Liver (tissue), 9 donors: ENCODE measurements around the gene BCHE. TPM values are rescaled to one million over a fixed set of nuclear protein-coding genes. Genes with fewer than 3 reads are reported as not detected.

Source experiments
- DNase-seq: peaks from one replicate; pipeline ENCODE4 v3.0.0-alpha.2; 2017; ENCODE audit warnings: low spot score
- H3K27ac ChIP-seq, 2 donors: one replicate each; pipeline ENCODE4 v1.7.0; 2013; ENCODE audit warnings: inconsistent platforms in 2 of 2, low read length in 2 of 2, control low read depth in 1 of 2, low read depth in 1 of 2, mild to moderate bottlenecking in 1 of 2
- H3K27me3 ChIP-seq, 4 donors: one replicate each; pipeline versions ENCODE4 v1.6.1 to v1.7.0; 2013; ENCODE audit warnings: low read length in 3 of 4, inconsistent platforms in 1 of 4, mild to moderate bottlenecking in 1 of 4, moderate library complexity in 1 of 4; ENCODE audit not compliant: control insufficient read depth in 4 of 4, insufficient read depth in 4 of 4
- H3K36me3 ChIP-seq, 4 donors: one replicate each; pipeline versions ENCODE4 v1.6.1 to v1.7.0; 2013; ENCODE audit warnings: low read length in 3 of 4, mild to moderate bottlenecking in 3 of 4, low read depth in 1 of 4, moderate library complexity in 1 of 4; ENCODE audit not compliant: control insufficient read depth in 4 of 4, insufficient read depth in 3 of 4
- H3K4me1 ChIP-seq, 4 donors: one replicate each; pipeline versions ENCODE4 v1.6.1 to v1.7.0; 2013; ENCODE audit warnings: low read length in 3 of 4, mild to moderate bottlenecking in 3 of 4, moderate library complexity in 1 of 4; ENCODE audit not compliant: control insufficient read depth in 4 of 4, insufficient read depth in 4 of 4
- H3K4me3 ChIP-seq, 3 donors: one replicate each; pipeline versions ENCODE4 v1.6.1 to v1.7.0; 2013; ENCODE audit warnings: low read length in 3 of 3, control low read depth in 1 of 3, low read depth in 1 of 3, mild to moderate bottlenecking in 1 of 3
- H3K9ac ChIP-seq, 2 donors: one replicate each; pipeline ENCODE4 v1.7.0; 2013; ENCODE audit warnings: low read length in 2 of 2, mild to moderate bottlenecking in 2 of 2, moderate library complexity in 2 of 2, control low read depth in 1 of 2, low read depth in 1 of 2
- H3K9me3 ChIP-seq, 4 donors: one replicate each; pipeline versions ENCODE4 v1.6.1 to v1.7.0; 2013; ENCODE audit warnings: low read length in 3 of 4; ENCODE audit not compliant: control insufficient read depth in 4 of 4
- ATF3 ChIP-seq: IDR thresholded peaks from 2 replicates; pipeline ENCODE4 v1.6.1; 2016; ENCODE audit warnings: antibody characterized with exemption
- CTCF ChIP-seq: fragments of 150-350 bp; IDR thresholded peaks from 2 replicates; pipeline ENCODE4 v1.5.1; 2017; ENCODE audit warnings: improper control_type of control experiment, low read depth, low read length; ENCODE audit not compliant: missing input control
- EGR1 ChIP-seq, 2 donors: IDR thresholded peaks; 2 replicates each; pipeline ENCODE4 v1.6.1; 2016 to 2018; ENCODE audit warnings: antibody characterized with exemption in 2 of 2, low read depth in 2 of 2
- FOXA1 ChIP-seq: IDR thresholded peaks from 2 replicates; pipeline ENCODE4 v1.6.1; 2016; ENCODE audit warnings: antibody characterized with exemption
- FOXA2 ChIP-seq: IDR thresholded peaks from 2 replicates; pipeline ENCODE4 v1.6.1; 2016; ENCODE audit warnings: antibody characterized with exemption
- GABPA ChIP-seq, 2 donors: IDR thresholded peaks in 1 of 2; conservative IDR thresholded peaks in 1 of 2; 2 replicates each; pipeline ENCODE4 v1.6.1; 2016; ENCODE audit warnings: antibody characterized with exemption in 2 of 2, mild to moderate bottlenecking in 1 of 2, moderate library complexity in 1 of 2
- HNF4G ChIP-seq: IDR thresholded peaks from 2 replicates; pipeline ENCODE4 v1.6.1; 2016; ENCODE audit warnings: antibody characterized with exemption
- JUND ChIP-seq, 2 donors: IDR thresholded peaks; 2 replicates each; pipeline ENCODE4 v1.6.1; 2016; ENCODE audit warnings: antibody characterized with exemption in 2 of 2
- MAX ChIP-seq: IDR thresholded peaks from 2 replicates; pipeline ENCODE4 v1.6.1; 2016; ENCODE audit warnings: antibody characterized with exemption
- NR2F2 ChIP-seq: IDR thresholded peaks from 2 replicates; pipeline ENCODE4 v1.6.1; 2016; ENCODE audit warnings: antibody characterized with exemption
- RAD21 ChIP-seq, 2 donors: IDR thresholded peaks; 2 replicates each; pipeline ENCODE4 v1.6.1; 2016; ENCODE audit warnings: antibody characterized with exemption in 2 of 2, mild to moderate bottlenecking in 2 of 2
- RXRA ChIP-seq, 2 donors: IDR thresholded peaks; 2 replicates each; pipeline ENCODE4 v1.6.1; 2017 to 2018; ENCODE audit warnings: antibody characterized with exemption in 2 of 2, mild to moderate bottlenecking in 1 of 2
- SP1 ChIP-seq: IDR thresholded peaks from 2 replicates; pipeline ENCODE4 v1.6.1; 2018; ENCODE audit warnings: antibody characterized with exemption, mild to moderate bottlenecking
- TAF1 ChIP-seq: conservative IDR thresholded peaks from 2 replicates; pipeline ENCODE4 v1.6.1; 2016; ENCODE audit warnings: antibody characterized with exemption, mild to moderate bottlenecking
- YY1 ChIP-seq: IDR thresholded peaks from 2 replicates; pipeline ENCODE4 v1.6.1; 2016; ENCODE audit warnings: antibody characterized with exemption, mild to moderate bottlenecking
- WGBS: extraction: QIAGEN DNeasy Blood & Tissue Kit; methylation state at CpG from one replicate; pipeline ENCODE4 v1.1.7; 2013; 5-methylcytosine and 5-hydroxymethylcytosine counted together
- polyA plus RNA-seq, 2 donors: library from polyadenylated mRNA; stranded (reverse) in 1 of 2; unstranded in 1 of 2; fragments of 200-250 nt in 1 of 2; fragments of >200 nt in 1 of 2; fragmentation: Nextera tagmentation in 1 of 2; extraction: Ambion mirVana in 1 of 2; gene quantifications; one replicate each; pipeline versions ENCODE4 v1.2.1 to v1.2.3, GENCODE V29; 2013 to 2015
- total RNA-seq, 2 donors: library from RNA; depleted of rRNA; stranded (reverse); fragments of >200 nt; gene quantifications; one replicate each; pipeline ENCODE4 v1.2.3, GENCODE V29; 2014
- donor health status: healthy.
- donor health status: healthy.
- donor health status: healthy.
- donor health status: healthy.
- donor health status: healthy.

Gene BCHE
- total and polyA plus RNA-seq, 4 donors: 18.4 to 46.8 (median 35.6) TPM

GRCh38 chr3:165778891-165779290 is 58.3 kb downstream of the BCHE start:
- 92% methylated on average over 2 of the region's 2 CpGs for WGBS
- no peaks in the 10 kb centered on the region for H3K9me3 ChIP-seq
- no peak for TF ChIP-seq CTCF
- TF ChIP-seq SP1: no peak
- TF ChIP-seq MAX: no peak
- DNase-seq: no peak
- peaks cover 0 to 12% (median 8%) of the 10 kb centered on the region in 4 donors for H3K4me1 ChIP-seq
- H3K27me3 ChIP-seq: no peaks in the 10 kb centered on the region
- no peak overlapping the region for H3K4me3 ChIP-seq
- H3K36me3 ChIP-seq: peaks cover 0 to 2% (median 0%) of the 10 kb centered on the region in 4 donors
- H3K27ac ChIP-seq: no peak overlapping the region
- no peak overlapping the region for H3K9ac ChIP-seq

GRCh38 chr3:165778456-165778855 is 58.8 kb downstream of the BCHE start:
- no peak for TF ChIP-seq HNF4G
- TF ChIP-seq SP1: no peak
- no peak for TF ChIP-seq FOXA1
- no peak for TF ChIP-seq RAD21 (IDR thresholded peaks at IDR 0.05)
- TF ChIP-seq CTCF: no peak
- TF ChIP-seq RXRA (IDR thresholded peaks at IDR 0.05): no peak
- no peak for TF ChIP-seq JUND (IDR thresholded peaks at IDR 0.05)
- no peak for TF ChIP-seq FOXA2
- no peak for TF ChIP-seq GABPA (IDR thresholded peaks at IDR 0.05 in 1 of 2, conservative IDR thresholded peaks at IDR 0.05 in 1 of 2)
- TF ChIP-seq TAF1: no peak
- TF ChIP-seq ATF3: no peak
- no peak for TF ChIP-seq EGR1 (IDR thresholded peaks at IDR 0.05; ENCODE audit: low read depth in 2 of 2)
- TF ChIP-seq NR2F2: no peak
- no peak for TF ChIP-seq YY1

GRCh38 chr3:165775824-165776223 is 61.4 kb downstream of the BCHE start:
- Histone ChIP-seq H3K4me3 (no peak overlapping the region), H3K27ac (no peak overlapping the region), H3K36me3 (peaks cover 0 to 4% (median 1%) of the 10 kb centered on the region in 4 donors), H3K4me1 (no peaks in the 10 kb centered on the region), H3K27me3 (no peaks in the 10 kb centered on the region), H3K9me3 (no peaks in the 10 kb centered on the region), H3K9ac (no peak overlapping the region)
- WGBS: 75% methylated on average over 3 of the region's 3 CpGs
- no peak for DNase-seq
- TF ChIP-seq FOXA2 (no peak), RAD21 (IDR thresholded peaks at IDR 0.05) (no peak), CTCF (no peak), HNF4G (no peak), SP1 (no peak), MAX (no peak), ATF3 (no peak)

More at GRCh38 chr3:165778456-165778855, 58.8 kb downstream of the BCHE start:
- no peak overlapping the region for H3K9ac ChIP-seq
- no peak overlapping the region for H3K27ac ChIP-seq
- DNase-seq: no peak
- peaks cover 0 to 2% (median 0%) of the 10 kb centered on the region in 4 donors for H3K36me3 ChIP-seq
- H3K4me3 ChIP-seq: no peak overlapping the region
- peaks cover 0 to 8% (median 6%) of the 10 kb centered on the region in 4 donors for H3K4me1 ChIP-seq
- H3K27me3 ChIP-seq: no peaks in the 10 kb centered on the region
- H3K9me3 ChIP-seq: no peaks in the 10 kb centered on the region
